Ovary (tissue), 9 donors: ENCODE results near the gene POLR1G. TPM values are rescaled to one million over a fixed set of nuclear protein-coding genes. Genes with fewer than 3 reads are reported as not detected.

Source experiments
- DNase-seq, 5 donors: peaks; one replicate each; pipeline ENCODE4 v3.0.0-alpha.2; 2019 to 2020
- H3K27ac ChIP-seq, 2 donors: fragments of 200-600 bp; one replicate each; pipeline versions ENCODE4 v1.5.1 to v1.8.0; 2019 to 2022
- H3K27me3 ChIP-seq: fragments of 200-600 bp; one replicate; pipeline ENCODE4 v1.8.0; 2022
- H3K36me3 ChIP-seq: fragments of 200-600 bp; sonication (generic); one replicate; pipeline ENCODE4 v1.5.1; 2019
- H3K4me1 ChIP-seq: one replicate; pipeline ENCODE4 v1.8.1; 2013; ENCODE audit warnings: mild to moderate bottlenecking, moderate library complexity; ENCODE audit not compliant: insufficient read depth
- H3K4me3 ChIP-seq: fragments of 200-600 bp; sonication (generic); one replicate; pipeline ENCODE4 v1.5.1; 2017
- H3K9me3 ChIP-seq, 2 donors: fragments of 200-600 bp in 1 of 2; sonication (generic) in 1 of 2; one replicate each; pipeline versions ENCODE4 v1.5.1 to v1.8.1; 2013 to 2019; ENCODE audit warnings: mild to moderate bottlenecking in 1 of 2, moderate library complexity in 1 of 2
- EP300 ChIP-seq: sonication (generic); formaldehyde crosslinking; IDR thresholded peaks from one replicate; pipeline ENCODE4 v1.6.1; 2017; ENCODE audit warnings: antibody characterized with exemption
- POLR2A ChIP-seq: fragments of 450-650 bp; IDR thresholded peaks from one replicate; pipeline ENCODE4 v1.6.1; 2017; ENCODE audit warnings: antibody characterized with exemption, mild to moderate bottlenecking, moderate library complexity
- WGBS, 3 donors: extraction: QIAGEN DNeasy Blood & Tissue Kit in 1 of 3; methylation state at CpG; one replicate each; pipeline versions ENCODE4 v1.1.5 to v1.1.7; 2013 to 2017; 5-methylcytosine and 5-hydroxymethylcytosine counted together
- intact Hi-C, 4 donors: fragments of 100-400 bp; cut with DNase I; formaldehyde crosslinking; loops; one replicate each; pipeline versions ENCODE4 v1.11.0 to v1.15.1; 2022 to 2023
- polyA plus RNA-seq, 2 donors: library from polyadenylated mRNA; stranded (reverse); fragments of 200-250 nt in 1 of 2; fragments of 350-450 nt in 1 of 2; fragmentation: Illumina TruSeq in 1 of 2; extraction: RNeasy Lipid Tissue Mini Kit (QIAGEN cat#74804) in 1 of 2; gene quantifications; one replicate each; pipeline ENCODE4 v1.2.3, GENCODE V29; 2013 to 2014
- total RNA-seq, 7 donors: library from RNA; depleted of rRNA in 2 of 7; stranded (reverse); fragments of >200 nt in 2 of 7; fragmentation: NEBNext Ultra II Directional in 3 of 7; extraction: Animal tissue kit (Norgen Biotek cat#: 25700) in 3 of 7; gene quantifications; one replicate each; pipeline versions ENCODE4 v1.1.0 to v1.2.4, GENCODE V29; 2016 to 2023
- TF ChIP-seq, protein P1 (sequence below), 3 donors: fragments of 450-650 bp in 2 of 3; fragments of 200-600 bp in 1 of 3; IDR thresholded peaks; one replicate each; pipeline versions ENCODE4 v1.5.1 to v1.8.0; 2016 to 2022; ENCODE audit warnings: antibody characterized with exemption in 3 of 3, mild to moderate bottlenecking in 1 of 3
- donor health status: DM: no; HTN: no; CAD: no; lungs with moderate emphysema.
- donor health status: DM: no; HTN: no; CAD: no.
- donor health status: Bipolar disorder and iron deficiency.
- donor health status: DM: yes; HTN: yes; CAD: no.
- donor health status: DM: no; HTN: no; CAD: no.
- donor health status: DM: yes; HTN: yes; CAD: no.

POLR1G gene
- total and polyA plus RNA-seq, 9 donors = 1.5 to 8.5 (median 5.4) TPM

DNA sequence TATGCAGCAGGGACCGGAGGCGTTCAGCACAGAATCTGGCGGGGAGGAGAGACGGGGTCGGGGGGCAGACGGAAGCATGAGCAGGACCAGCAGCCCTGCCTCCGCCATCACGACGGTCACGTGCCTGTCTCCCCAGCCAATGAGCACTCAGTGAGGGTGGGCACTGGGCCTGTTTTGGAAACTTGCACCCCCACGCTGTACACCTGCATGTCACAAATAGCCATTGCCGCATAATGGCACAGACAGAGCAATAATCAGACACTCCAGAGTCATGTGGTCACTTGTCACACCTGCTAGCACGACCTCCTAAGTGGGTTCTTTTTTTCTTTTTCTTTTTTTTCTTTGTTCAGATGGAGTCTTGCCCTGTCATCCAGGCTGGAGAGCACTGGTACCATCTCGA is 44.8 kb upstream of the POLR1G start:
- H3K4me1 ChIP-seq = no peaks in the 10 kb centered on the region
- no peak overlapping the region for H3K4me3 ChIP-seq
- TF ChIP-seq EP300 = no peak
- TF ChIP-seq, protein P1, sequence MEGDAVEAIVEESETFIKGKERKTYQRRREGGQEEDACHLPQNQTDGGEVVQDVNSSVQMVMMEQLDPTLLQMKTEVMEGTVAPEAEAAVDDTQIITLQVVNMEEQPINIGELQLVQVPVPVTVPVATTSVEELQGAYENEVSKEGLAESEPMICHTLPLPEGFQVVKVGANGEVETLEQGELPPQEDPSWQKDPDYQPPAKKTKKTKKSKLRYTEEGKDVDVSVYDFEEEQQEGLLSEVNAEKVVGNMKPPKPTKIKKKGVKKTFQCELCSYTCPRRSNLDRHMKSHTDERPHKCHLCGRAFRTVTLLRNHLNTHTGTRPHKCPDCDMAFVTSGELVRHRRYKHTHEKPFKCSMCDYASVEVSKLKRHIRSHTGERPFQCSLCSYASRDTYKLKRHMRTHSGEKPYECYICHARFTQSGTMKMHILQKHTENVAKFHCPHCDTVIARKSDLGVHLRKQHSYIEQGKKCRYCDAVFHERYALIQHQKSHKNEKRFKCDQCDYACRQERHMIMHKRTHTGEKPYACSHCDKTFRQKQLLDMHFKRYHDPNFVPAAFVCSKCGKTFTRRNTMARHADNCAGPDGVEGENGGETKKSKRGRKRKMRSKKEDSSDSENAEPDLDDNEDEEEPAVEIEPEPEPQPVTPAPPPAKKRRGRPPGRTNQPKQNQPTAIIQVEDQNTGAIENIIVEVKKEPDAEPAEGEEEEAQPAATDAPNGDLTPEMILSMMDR (IDR thresholded peaks at IDR 0.05) = no peak
- TF ChIP-seq POLR2A = no peak
- H3K9me3 ChIP-seq = no peaks in the 10 kb centered on the region
- WGBS, 3 donors = 87 to 90% (median 90%) methylated on average over 14 of the region's 14 CpGs
- intact Hi-C loops = no loop called here
- H3K36me3 ChIP-seq = no peaks in the 10 kb centered on the region
- no peak overlapping the region for H3K27ac ChIP-seq
- DNase-seq = no peak
- no peaks in the 10 kb centered on the region for H3K27me3 ChIP-seq

DNA sequence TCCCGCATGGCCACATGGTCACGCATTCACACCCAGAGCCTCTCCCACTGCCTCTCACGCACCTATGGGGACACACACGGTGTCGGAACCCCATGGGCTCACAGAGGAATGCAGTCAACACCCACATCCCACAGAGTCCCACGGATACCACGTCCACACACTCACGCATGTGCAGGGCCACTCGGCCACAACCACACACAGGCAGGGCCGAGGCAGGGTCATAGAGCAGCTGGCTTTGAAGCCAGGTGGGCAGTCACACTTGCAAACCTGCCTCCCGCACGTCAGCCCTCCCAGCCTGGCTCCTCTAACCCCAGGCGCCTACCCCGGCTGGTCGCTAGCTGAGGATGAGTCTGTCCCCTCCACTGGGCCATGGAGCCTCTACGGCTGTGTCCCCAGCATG is 44.2 kb upstream of the POLR1G start:
- H3K4me3 ChIP-seq = no peak overlapping the region
- no peaks in the 10 kb centered on the region for H3K27me3 ChIP-seq
- no peak overlapping the region for H3K27ac ChIP-seq
- DNase-seq = no peak
- intact Hi-C loops = no loop called here
- H3K9me3 ChIP-seq = no peaks in the 10 kb centered on the region
- no peaks in the 10 kb centered on the region for H3K36me3 ChIP-seq
- no peaks in the 10 kb centered on the region for H3K4me1 ChIP-seq
- TF ChIP-seq, protein P1 (IDR thresholded peaks at IDR 0.05) = no peak
- no peak for TF ChIP-seq POLR2A
- 89 to 91% (median 89%) methylated on average over 16 of the region's 16 CpGs for WGBS, 3 donors

DNA sequence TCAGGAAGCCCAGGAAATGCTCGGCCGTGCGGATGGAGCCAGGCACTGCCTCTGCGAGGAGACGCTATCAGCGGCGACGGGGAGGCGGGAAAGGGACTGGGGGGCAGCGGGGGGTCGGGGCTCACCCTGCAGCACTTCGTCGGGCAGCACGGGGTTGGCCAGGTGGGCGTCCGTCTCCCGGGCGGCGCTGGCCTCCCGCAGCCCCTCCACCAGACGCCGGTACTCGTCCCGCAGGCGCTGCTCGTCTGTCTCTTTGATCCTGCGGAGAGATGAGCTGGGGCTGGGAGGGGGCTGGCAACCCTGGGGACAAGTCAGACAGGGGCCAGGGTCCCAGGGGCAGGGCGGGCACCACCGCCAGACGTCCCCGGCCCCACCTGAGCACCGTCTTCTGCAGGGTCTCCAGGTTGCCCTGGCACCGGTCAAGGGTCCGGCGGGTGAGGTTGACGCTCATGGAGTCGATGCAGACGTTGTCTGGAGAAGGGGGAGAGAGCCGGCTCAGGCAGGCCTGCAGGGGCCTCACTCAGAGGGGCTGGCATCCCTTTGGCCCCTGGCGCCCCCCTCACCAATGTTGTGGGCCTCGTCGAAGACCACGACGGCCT is 42.5 kb upstream of the POLR1G start:
- H3K27ac ChIP-seq = no peak overlapping the region
- TF ChIP-seq POLR2A (no peak), EP300 (no peak)
- TF ChIP-seq, protein P1 (IDR thresholded peaks at IDR 0.05) = no peak
- H3K27me3 ChIP-seq = no peaks in the 10 kb centered on the region
- H3K9me3 ChIP-seq = no peaks in the 10 kb centered on the region
- H3K4me3 ChIP-seq = no peak overlapping the region
- intact Hi-C loops = no loop called here
- 82 to 87% (median 83%) methylated on average over 41 to 44 of the region's 44 CpGs for WGBS, 3 donors
- H3K36me3 ChIP-seq = no peaks in the 10 kb centered on the region
- H3K4me1 ChIP-seq = no peaks in the 10 kb centered on the region
- no peak for DNase-seq

DNA sequence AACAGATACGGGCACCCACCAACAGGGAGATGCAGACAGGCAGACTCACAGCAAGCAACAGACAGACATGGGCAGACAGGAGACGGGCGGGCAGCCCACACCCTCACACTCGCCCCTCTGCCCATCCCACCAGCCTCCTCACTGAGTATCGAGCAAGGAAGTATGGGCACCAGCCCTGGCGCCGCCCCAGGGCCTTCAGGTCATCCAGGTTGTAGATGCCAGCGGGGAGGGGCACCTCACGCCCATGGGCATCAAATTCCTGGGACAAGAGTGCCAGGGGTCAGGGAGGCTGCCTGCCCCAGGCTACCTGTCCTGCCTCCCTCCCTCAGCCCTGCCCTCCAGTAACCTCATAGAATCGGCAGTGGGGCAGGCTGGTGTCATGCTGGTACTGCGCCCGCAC is 41.7 kb upstream of the POLR1G start:
- intact Hi-C loops = no loop called here
- Histone ChIP-seq H3K36me3 (no peaks in the 10 kb centered on the region), H3K27me3 (no peaks in the 10 kb centered on the region), H3K4me3 (no peak overlapping the region), H3K4me1 (no peaks in the 10 kb centered on the region), H3K9me3 (no peaks in the 10 kb centered on the region), H3K27ac (no peak overlapping the region)
- DNase-seq = no peak
- TF ChIP-seq POLR2A = no peak
- TF ChIP-seq, protein P1 (IDR thresholded peaks at IDR 0.05) = no peak
- TF ChIP-seq EP300 = no peak
- WGBS, 3 donors = 89 to 93% (median 92%) methylated on average over 12 of the region's 12 CpGs
